Hepatocyte (in vitro differentiated cells): ENCODE results near the gene RNF183.

Experiments
- EZH2 ChIP-seq: fragments of 200-600 bp; sonication (generic); IDR thresholded peaks from 2 replicates; pipeline ENCODE4 v1.6.1; 2016; ENCODE audit warnings: antibody characterized with exemption, mild to moderate bottlenecking, borderline replicate concordance
- EZH2phosphoT487 ChIP-seq: fragments of 200-600 bp; sonication (generic); IDR thresholded peaks from one replicate; pipeline ENCODE4 v1.6.1; 2018; ENCODE audit warnings: antibody characterized with exemption, mild to moderate bottlenecking, low read depth, moderate library complexity; ENCODE audit not compliant: unreplicated experiment, severe bottlenecking
- TF ChIP-seq, protein P1 (sequence below): fragments of 200-600 bp; sonication (generic); IDR thresholded peaks from 2 replicates; pipeline ENCODE4 v1.5.1; 2016; ENCODE audit warnings: antibody characterized with exemption, mild to moderate bottlenecking; ENCODE audit not compliant: poor library complexity

DNA sequence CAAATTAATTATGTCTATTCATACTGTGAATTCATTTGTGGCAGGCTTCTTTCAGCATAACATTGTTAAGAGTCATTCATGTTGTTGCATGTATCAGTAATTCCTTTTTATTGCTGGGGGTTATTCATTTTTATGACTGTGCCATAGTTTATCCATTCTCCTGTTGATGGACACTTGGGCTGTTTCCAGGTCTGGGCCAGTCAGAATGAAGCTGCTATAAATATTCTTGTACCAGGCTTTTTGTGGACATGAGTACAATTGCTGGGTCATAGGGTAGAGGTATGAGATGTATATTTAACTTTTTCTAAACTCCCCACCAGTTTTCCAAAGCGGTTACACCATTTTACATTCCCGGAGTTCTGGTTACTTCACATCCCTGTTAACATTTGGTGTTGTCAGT, 14.1 kb downstream of the RNF183 start:
- TF ChIP-seq, protein P1, sequence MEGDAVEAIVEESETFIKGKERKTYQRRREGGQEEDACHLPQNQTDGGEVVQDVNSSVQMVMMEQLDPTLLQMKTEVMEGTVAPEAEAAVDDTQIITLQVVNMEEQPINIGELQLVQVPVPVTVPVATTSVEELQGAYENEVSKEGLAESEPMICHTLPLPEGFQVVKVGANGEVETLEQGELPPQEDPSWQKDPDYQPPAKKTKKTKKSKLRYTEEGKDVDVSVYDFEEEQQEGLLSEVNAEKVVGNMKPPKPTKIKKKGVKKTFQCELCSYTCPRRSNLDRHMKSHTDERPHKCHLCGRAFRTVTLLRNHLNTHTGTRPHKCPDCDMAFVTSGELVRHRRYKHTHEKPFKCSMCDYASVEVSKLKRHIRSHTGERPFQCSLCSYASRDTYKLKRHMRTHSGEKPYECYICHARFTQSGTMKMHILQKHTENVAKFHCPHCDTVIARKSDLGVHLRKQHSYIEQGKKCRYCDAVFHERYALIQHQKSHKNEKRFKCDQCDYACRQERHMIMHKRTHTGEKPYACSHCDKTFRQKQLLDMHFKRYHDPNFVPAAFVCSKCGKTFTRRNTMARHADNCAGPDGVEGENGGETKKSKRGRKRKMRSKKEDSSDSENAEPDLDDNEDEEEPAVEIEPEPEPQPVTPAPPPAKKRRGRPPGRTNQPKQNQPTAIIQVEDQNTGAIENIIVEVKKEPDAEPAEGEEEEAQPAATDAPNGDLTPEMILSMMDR = no peak
- TF ChIP-seq EZH2phosphoT487 (no peak), EZH2 (no peak)
